ENCODE measurements around the gene SREBF1.
"Not testable (repeated sequence)": the region's sequence is repeated elsewhere in the genome, so short reads cannot be mapped to it uniquely, and the experiment has no call there.

- not testable (repeated sequence) for TF ChIP-seq CTCF (IDR thresholded peaks at IDR 0.05); POLR2A (IDR thresholded peaks at IDR 0.05); POLR2AphosphoS5 (IDR thresholded peaks at IDR 0.05; ENCODE audit: insufficient read depth in 1 of 2, low read depth in 1 of 2)
Observed at GRCh38 chr17:17808200-17808599, 28.6 kb downstream of the SREBF1 start.
